ENCODE data around the gene PLCL2. TPM values are rescaled to one million over a fixed set of nuclear protein-coding genes. Genes with fewer than 3 reads are reported as not detected.

The PLCL2 gene
- total and polyA plus RNA-seq, 10 of the 15 experiments (the other 5 are each of a cell fraction or from before 2014, with no cell fraction given) = 7.5 to 37.3 (median 21.7) TPM

DNA sequence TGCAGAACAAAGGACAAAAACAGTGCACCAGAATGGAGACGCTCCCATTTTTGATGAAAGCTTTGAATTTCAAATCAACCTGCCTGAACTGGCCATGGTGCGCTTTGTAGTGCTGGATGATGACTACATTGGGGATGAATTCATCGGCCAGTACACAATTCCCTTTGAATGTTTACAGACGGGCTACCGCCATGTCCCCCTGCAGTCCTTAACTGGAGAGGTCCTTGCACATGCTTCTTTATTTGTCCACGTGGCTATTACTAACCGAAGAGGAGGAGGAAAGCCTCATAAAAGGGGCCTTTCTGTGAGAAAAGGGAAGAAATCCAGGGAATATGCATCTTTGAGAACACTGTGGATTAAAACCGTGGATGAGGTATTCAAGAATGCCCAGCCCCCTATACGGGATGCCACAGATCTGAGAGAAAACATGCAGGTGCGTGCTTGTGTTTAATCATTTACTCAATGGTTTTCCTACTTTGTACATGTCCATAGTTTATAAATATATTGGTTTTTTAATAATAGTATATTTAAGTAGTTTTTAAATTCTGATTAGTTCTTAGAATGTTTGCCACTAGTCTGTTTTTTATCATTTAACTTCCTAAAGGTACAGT is 127.1 kb downstream of the PLCL2 start (continued):
- TF ChIP-seq ASH2L (IDR thresholded peaks at IDR 0.05; ENCODE audit: borderline replicate concordance, low read depth) = no peak
- TF ChIP-seq KDM1A (IDR thresholded peaks at IDR 0.05; ENCODE audit: borderline replicate concordance) = no peak
- TF ChIP-seq KAT2A (conservative IDR thresholded peaks at IDR 0.05; ENCODE audit: control insufficient read depth, low read depth, low read length) = no peak
- no peak for TF ChIP-seq IKZF1 (conservative IDR thresholded peaks at IDR 0.05)

DNA sequence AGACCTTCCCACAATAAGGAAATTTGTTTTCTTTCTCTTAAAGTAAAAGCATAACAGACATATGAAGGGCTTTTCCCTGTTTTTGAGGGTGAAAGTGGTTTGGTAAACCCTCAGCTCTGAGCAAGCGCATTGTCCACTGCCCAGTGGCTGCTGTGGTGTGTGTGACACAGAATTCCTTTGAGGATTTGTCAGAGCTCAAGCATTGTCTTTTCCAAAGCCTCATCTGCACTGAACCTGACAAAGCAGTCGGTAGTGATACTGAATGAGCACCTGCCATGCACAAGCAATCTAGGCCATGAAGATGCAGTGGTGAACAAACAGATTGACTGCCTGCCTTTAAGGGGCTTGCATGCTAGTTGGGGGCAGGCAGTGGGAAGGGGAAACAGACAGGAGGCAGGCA is 128.3 kb downstream of the PLCL2 start:
- TF ChIP-seq, protein P1, sequence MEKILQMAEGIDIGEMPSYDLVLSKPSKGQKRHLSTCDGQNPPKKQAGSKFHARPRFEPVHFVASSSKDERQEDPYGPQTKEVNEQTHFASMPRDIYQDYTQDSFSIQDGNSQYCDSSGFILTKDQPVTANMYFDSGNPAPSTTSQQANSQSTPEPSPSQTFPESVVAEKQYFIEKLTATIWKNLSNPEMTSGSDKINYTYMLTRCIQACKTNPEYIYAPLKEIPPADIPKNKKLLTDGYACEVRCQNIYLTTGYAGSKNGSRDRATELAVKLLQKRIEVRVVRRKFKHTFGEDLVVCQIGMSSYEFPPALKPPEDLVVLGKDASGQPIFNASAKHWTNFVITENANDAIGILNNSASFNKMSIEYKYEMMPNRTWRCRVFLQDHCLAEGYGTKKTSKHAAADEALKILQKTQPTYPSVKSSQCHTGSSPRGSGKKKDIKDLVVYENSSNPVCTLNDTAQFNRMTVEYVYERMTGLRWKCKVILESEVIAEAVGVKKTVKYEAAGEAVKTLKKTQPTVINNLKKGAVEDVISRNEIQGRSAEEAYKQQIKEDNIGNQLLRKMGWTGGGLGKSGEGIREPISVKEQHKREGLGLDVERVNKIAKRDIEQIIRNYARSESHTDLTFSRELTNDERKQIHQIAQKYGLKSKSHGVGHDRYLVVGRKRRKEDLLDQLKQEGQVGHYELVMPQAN (conservative IDR thresholded peaks at IDR 0.05) = no peak
- TF ChIP-seq CHD2 (IDR thresholded peaks at IDR 0.05; ENCODE audit: borderline replicate concordance, low read depth, low read length) (no peak), CEBPB (IDR thresholded peaks at IDR 0.05; ENCODE audit: borderline replicate concordance in 1 of 2, low read depth in 2 of 2, low read length in 2 of 2) (no peak), RUNX3 (IDR thresholded peaks at IDR 0.05; ENCODE audit: low read length) (no peak), NBN (IDR thresholded peaks at IDR 0.05) (no peak), SP1 (IDR thresholded peaks at IDR 0.05; ENCODE audit: low read depth, low read length) (no peak)
- TF ChIP-seq, protein P2, sequence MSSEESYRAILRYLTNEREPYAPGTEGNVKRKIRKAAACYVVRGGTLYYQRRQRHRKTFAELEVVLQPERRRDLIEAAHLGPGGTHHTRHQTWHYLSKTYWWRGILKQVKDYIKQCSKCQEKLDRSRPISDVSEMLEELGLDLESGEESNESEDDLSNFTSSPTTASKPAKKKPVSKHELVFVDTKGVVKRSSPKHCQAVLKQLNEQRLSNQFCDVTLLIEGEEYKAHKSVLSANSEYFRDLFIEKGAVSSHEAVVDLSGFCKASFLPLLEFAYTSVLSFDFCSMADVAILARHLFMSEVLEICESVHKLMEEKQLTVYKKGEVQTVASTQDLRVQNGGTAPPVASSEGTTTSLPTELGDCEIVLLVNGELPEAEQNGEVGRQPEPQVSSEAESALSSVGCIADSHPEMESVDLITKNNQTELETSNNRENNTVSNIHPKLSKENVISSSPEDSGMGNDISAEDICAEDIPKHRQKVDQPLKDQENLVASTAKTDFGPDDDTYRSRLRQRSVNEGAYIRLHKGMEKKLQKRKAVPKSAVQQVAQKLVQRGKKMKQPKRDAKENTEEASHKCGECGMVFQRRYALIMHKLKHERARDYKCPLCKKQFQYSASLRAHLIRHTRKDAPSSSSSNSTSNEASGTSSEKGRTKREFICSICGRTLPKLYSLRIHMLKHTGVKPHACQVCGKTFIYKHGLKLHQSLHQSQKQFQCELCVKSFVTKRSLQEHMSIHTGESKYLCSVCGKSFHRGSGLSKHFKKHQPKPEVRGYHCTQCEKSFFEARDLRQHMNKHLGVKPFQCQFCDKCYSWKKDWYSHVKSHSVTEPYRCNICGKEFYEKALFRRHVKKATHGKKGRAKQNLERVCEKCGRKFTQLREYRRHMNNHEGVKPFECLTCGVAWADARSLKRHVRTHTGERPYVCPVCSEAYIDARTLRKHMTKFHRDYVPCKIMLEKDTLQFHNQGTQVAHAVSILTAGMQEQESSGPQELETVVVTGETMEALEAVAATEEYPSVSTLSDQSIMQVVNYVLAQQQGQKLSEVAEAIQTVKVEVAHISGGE (CRISPR knock-in tag; IDR thresholded peaks at IDR 0.05) = no peak
- SMC1A ChIA-PET (ENCODE audit: uncharacterized antibody, unreplicated experiment) = interaction anchor here (0.7 to 1.6 kb wide), 2 partner anchors 12 to 44 kb away, joined by 3 to 4 read pairs; no protein-coding TSS in a partner anchor
- intact Hi-C loops (cut with micrococcal nuclease; ENCODE audit: unreplicated experiment) = no loop called here
- RAD21 ChIA-PET (ENCODE audit: unreplicated experiment) = interaction anchor here (0.6 to 2.0 kb wide), 2 partner anchors 10 to 102 kb away, joined by 4 to 8 read pairs; no protein-coding TSS in a partner anchor
- H4K20me1 ChIP-seq (ENCODE audit: control insufficient read depth, insufficient read depth) = no peaks in the 10 kb centered on the region
- in situ Hi-C loops (cut with MboI) = no loop called here
- no peaks in the 10 kb centered on the region for H3K27me3 ChIP-seq (replicated peaks in 1 of 2; ENCODE audit: control insufficient read depth in 2 of 2, insufficient read depth in 2 of 2, low read length in 1 of 2)
- POLR2A ChIA-PET = no interaction called here
- H3K9ac ChIP-seq (ENCODE audit: control insufficient read depth, insufficient read depth, low read length) = peak overlapping the region; percentile 28; the same call in 1 of the 2 replicates
- no peak overlapping the region for H3K4me3 ChIP-seq
- peaks cover 6% of the 10 kb centered on the region for H3K4me1 ChIP-seq (ENCODE audit: control insufficient read depth, insufficient read depth, low read length)
- H2AFZ ChIP-seq (ENCODE audit: control insufficient read depth, low read depth, low read length) = no peak overlapping the region
- no peak for FAIRE-seq
- H3K4me2 ChIP-seq (ENCODE audit: control insufficient read depth, insufficient read depth) = no peak overlapping the region
- no peak for DNase-seq (ENCODE audit: low read depth, low spot score)
- 0 out of 2 replicates have a peak overlapping the region, but pooled peaks have one; percentile 57 for H3K27ac ChIP-seq (ENCODE audit: control insufficient read depth, insufficient read depth)
- peak; percentile 38 for ATAC-seq
- CTCF ChIA-PET = interaction anchor here (0.9 to 1.2 kb wide), 3 partner anchors 10 to 129 kb away, joined by 3 to 6 read pairs (median 3); partner anchors contain the start of gene PLCL2
- no peaks in the 10 kb centered on the region; the same call in 2 of the 3 replicates for H3K9me3 ChIP-seq (replicated peaks; ENCODE audit: control insufficient read depth, insufficient read depth, low read length)
- 55% methylated on average over 2 of the region's 2 CpGs for WGBS (ENCODE audit: insufficient coverage, insufficient replicate concordance, low lambda C conversion rate, missing lambda C conversion rate)
- H3K79me2 ChIP-seq (ENCODE audit: control insufficient read depth, insufficient read depth, low read length) = peaks cover 7% of the 10 kb centered on the region
- no TSS peak for BruUV-seq (replicated peaks)
- peaks cover 9 to 33% of the 10 kb centered on the region in 2 experiments for H3K36me3 ChIP-seq (ENCODE audit: control insufficient read depth in 2 of 2, insufficient read depth in 2 of 2, low read length in 1 of 2)

Data from GM12878 (cell line).